PC-9 (cell line): ENCODE data around the gene CAV1. TPM values are rescaled to one million over a fixed set of nuclear protein-coding genes. Genes with fewer than 3 reads are reported as not detected.

Source experiments
- BruUV-seq: library from RNA; stranded (reverse); fragments of 400-500 nt; replicated peaks from 2 replicates; lab custom pipeline; 2021; lab: Mats Ljungman, UMichigan
- CTCF ChIA-PET: fragments of 300-600 bp; sonication (Branson Sonifier 250); formaldehyde crosslinking; loops from one replicate; lab custom pipeline; 2022; ENCODE audit warnings: antibody characterized with exemption; lab: Charles Lee
- POLR2A ChIA-PET: fragments of 300-600 bp; sonication (Branson Sonifier 250); formaldehyde crosslinking; loops from one replicate; lab custom pipeline; 2022; ENCODE audit warnings: antibody characterized with exemption; ENCODE audit not compliant: unreplicated experiment; lab: Charles Lee
- DNase-seq, 2 experiments: peaks; one replicate each; pipeline versions ENCODE4 v3.0.0 to v3.0.0-alpha.2; 2015 to 2022; ENCODE audit warnings: mixed read lengths in 1 of 2
- H2AFZ ChIP-seq: fragments of 200-600 bp; sonication (generic); 2 replicates; pipeline ENCODE4 v1.8.1; 2017; ENCODE audit warnings: antibody characterized with exemption
- H3F3A ChIP-seq: fragments of 200-600 bp; sonication (generic); 2 replicates; pipeline ENCODE4 v1.8.1; 2017; ENCODE audit warnings: antibody characterized with exemption, mild to moderate bottlenecking, low read depth; ENCODE audit not compliant: insufficient read depth
- H3K27ac ChIP-seq: fragments of 200-600 bp; sonication (generic); 2 replicates; pipeline ENCODE4 v1.6.1; 2016; ENCODE audit warnings: mixed run types
- H3K27me3 ChIP-seq: fragments of 200-600 bp; sonication (generic); 2 replicates; pipeline ENCODE4 v1.6.1; 2016; ENCODE audit warnings: low read depth, mixed run types; ENCODE audit not compliant: insufficient read depth
- H3K36me3 ChIP-seq: fragments of 200-600 bp; sonication (generic); 2 replicates; pipeline ENCODE4 v1.6.1; 2016; ENCODE audit warnings: low read depth, mixed run types
- H3K4me1 ChIP-seq: fragments of 200-600 bp; sonication (generic); replicated peaks from 2 replicates; pipeline ENCODE4 v1.6.1; 2016; ENCODE audit warnings: mixed run types; ENCODE audit not compliant: insufficient read depth
- H3K4me2 ChIP-seq: fragments of 200-600 bp; sonication (generic); 2 replicates; pipeline ENCODE4 v1.6.1; 2017; ENCODE audit warnings: mixed run types
- H3K4me3 ChIP-seq: fragments of 200-600 bp; sonication (generic); 2 replicates; pipeline ENCODE4 v1.6.1; 2016; ENCODE audit warnings: mixed run types
- H3K79me2 ChIP-seq: fragments of 200-600 bp; sonication (generic); 2 replicates; pipeline ENCODE4 v1.6.1; 2017; ENCODE audit warnings: low read depth, mixed run types
- H3K9me2 ChIP-seq: fragments of 200-600 bp; sonication (generic); 2 replicates; pipeline ENCODE4 v1.8.1; 2017; ENCODE audit warnings: mild to moderate bottlenecking; ENCODE audit not compliant: insufficient read depth
- H3K9me3 ChIP-seq: fragments of 200-600 bp; sonication (generic); 2 replicates; pipeline ENCODE4 v1.8.1; 2016; ENCODE audit warnings: low read depth; ENCODE audit not compliant: insufficient read depth
- H4K20me1 ChIP-seq: fragments of 200-600 bp; sonication (generic); 2 replicates; pipeline ENCODE4 v1.8.1; 2017; ENCODE audit not compliant: insufficient read depth
- CTCF ChIP-seq: fragments of 200-600 bp; sonication (generic); conservative IDR thresholded peaks from 2 replicates; pipeline ENCODE4 v1.6.1; 2017; ENCODE audit warnings: mixed run types, antibody characterized with exemption, mild to moderate bottlenecking, moderate library complexity
- EZH2 ChIP-seq: fragments of 200-600 bp; sonication (generic); IDR thresholded peaks from 2 replicates; pipeline ENCODE4 v1.8.0; 2017; ENCODE audit warnings: antibody characterized with exemption, low read depth
- intact Hi-C: fragments of 100-400 bp; cut with micrococcal nuclease; formaldehyde crosslinking; loops from one replicate; pipeline ENCODE4 v1.10.0; 2022; ENCODE audit not compliant: unreplicated experiment
- total RNA-seq: library from RNA; stranded (reverse); gene quantifications from 2 replicates; pipeline ENCODE4 v1.2.3, GENCODE V29; 2021

Gene CAV1
- total RNA-seq, 1 experiment from 2014 or later, result 1,077 TPM

GRCh38 chr7:116562529-116563121, 37.8 kb downstream of the CAV1 start:
- TF ChIP-seq CTCF, result no peak
- no peak for TF ChIP-seq EZH2
- Histone ChIP-seq H4K20me1 (no peaks in the 10 kb centered on the region), H3K27ac (no peak overlapping the region), H3K36me3 (peaks cover 9% of the 10 kb centered on the region; the same call in 1 of the 2 replicates), H3K4me2 (no peak overlapping the region), H3F3A (peaks cover 17% of the 10 kb centered on the region; the same call in 1 of the 2 replicates), H3K4me1 (no peaks in the 10 kb centered on the region), H3K9me2 (no peaks in the 10 kb centered on the region), H3K9me3 (no peaks in the 10 kb centered on the region), H3K27me3 (no peaks in the 10 kb centered on the region), H3K79me2 (0 out of 2 replicates have a peak, but pooled peaks cover 5% of the 10 kb centered on the region), H3K4me3 (no peak overlapping the region), H2AFZ (no peak overlapping the region)
- DNase-seq, result no peak
- ChIA-PET POLR2A (no interaction called here), CTCF (no interaction called here)
- intact Hi-C loops, result no loop called here
- BruUV-seq, result no TSS peak

- Histone ChIP-seq H3K4me1 (peaks cover 13% of the 10 kb centered on the region), H3K4me3 (no peak overlapping the region), H3K79me2 (no peaks in the 10 kb centered on the region), H3K9me3 (no peaks in the 10 kb centered on the region; the same call in 1 of the 2 replicates), H3K27ac (no peak overlapping the region), H3K27me3 (no peaks in the 10 kb centered on the region), H3K4me2 (no peak overlapping the region), H4K20me1 (no peaks in the 10 kb centered on the region), H3K36me3 (no peaks in the 10 kb centered on the region), H2AFZ (no peak overlapping the region), H3F3A (0 out of 2 replicates have a peak, but pooled peaks cover 11% of the 10 kb centered on the region), H3K9me2 (no peaks in the 10 kb centered on the region)
- ChIA-PET POLR2A (no interaction called here), CTCF (interaction anchor here (0.5 to 0.7 kb wide), 2 partner anchors 169 to 309 kb away, joined by 3 to 5 read pairs; no protein-coding TSS in a partner anchor)
- no peak for DNase-seq
- intact Hi-C loops, result no loop called here
- BruUV-seq, result no TSS peak
- TF ChIP-seq CTCF (no peak), EZH2 (no peak)
These were observed 41.1 kb downstream of the CAV1 start for GRCh38 chr7:116565981-116566380.

- Histone ChIP-seq H3K4me1 (peaks cover 20% of the 10 kb centered on the region), H2AFZ (no peak overlapping the region)
- POLR2A ChIA-PET, result no interaction called here
These were observed 41.8 kb downstream of the CAV1 start for GRCh38 chr7:116566666-116567065.

More at GRCh38 chr7:116566666-116567065, 41.8 kb downstream of the CAV1 start:
- Histone ChIP-seq H3K36me3 (no peaks in the 10 kb centered on the region), H4K20me1 (no peaks in the 10 kb centered on the region), H3K79me2 (no peaks in the 10 kb centered on the region), H3K27ac (no peak overlapping the region), H3K4me3 (no peak overlapping the region), H3K9me2 (no peaks in the 10 kb centered on the region), H3K9me3 (no peaks in the 10 kb centered on the region; the same call in 1 of the 2 replicates), H3F3A (0 out of 2 replicates have a peak, but pooled peaks cover 14% of the 10 kb centered on the region), H3K4me2 (no peak overlapping the region), H3K27me3 (no peaks in the 10 kb centered on the region)
- TF ChIP-seq CTCF (no peak), EZH2 (no peak)
- CTCF ChIA-PET, result interaction anchor here (0.7 kb wide), 1 partner anchor 310 kb away, joined by 3 read pairs; no protein-coding TSS in a partner anchor
- intact Hi-C loops, result no loop called here
- no TSS peak for BruUV-seq
- DNase-seq, result no peak
